Raji (cell line): ENCODE data around the gene NNMT.

Experiments
- POLR2A ChIP-seq: IDR thresholded peaks from 2 replicates; pipeline ENCODE4 v1.6.1; 2011; ENCODE audit warnings: low read depth, low read length, control low read depth; ENCODE audit not compliant: insufficient read depth

The NNMT gene

GRCh38 chr11:114304969-114305368, 8.8 kb downstream of the NNMT start:
- no peak for TF ChIP-seq POLR2A

GRCh38 chr11:114307524-114308203, 11.5 kb downstream of the NNMT start:
- no peak for TF ChIP-seq POLR2A

DNA sequence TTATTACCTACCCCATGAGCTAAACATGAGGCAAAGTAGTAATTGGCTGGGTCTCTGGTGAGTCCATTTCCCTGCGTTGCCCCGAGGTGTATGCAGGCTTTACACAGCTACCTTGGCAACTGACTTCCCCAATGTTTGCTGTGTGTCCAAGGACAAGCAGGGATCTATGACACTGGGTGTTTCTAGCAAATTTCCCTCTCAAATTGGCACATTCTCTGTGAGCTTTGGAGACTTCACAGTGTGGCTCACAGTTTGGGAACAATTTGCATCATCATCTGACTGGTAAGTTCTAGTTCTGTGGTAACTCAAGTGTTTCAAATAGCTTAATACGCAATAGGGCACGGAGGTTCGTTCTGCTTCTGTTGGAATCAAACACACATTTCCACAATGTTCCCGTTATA, 12.5 kb downstream of the NNMT start:
- TF ChIP-seq POLR2A: no peak

DNA sequence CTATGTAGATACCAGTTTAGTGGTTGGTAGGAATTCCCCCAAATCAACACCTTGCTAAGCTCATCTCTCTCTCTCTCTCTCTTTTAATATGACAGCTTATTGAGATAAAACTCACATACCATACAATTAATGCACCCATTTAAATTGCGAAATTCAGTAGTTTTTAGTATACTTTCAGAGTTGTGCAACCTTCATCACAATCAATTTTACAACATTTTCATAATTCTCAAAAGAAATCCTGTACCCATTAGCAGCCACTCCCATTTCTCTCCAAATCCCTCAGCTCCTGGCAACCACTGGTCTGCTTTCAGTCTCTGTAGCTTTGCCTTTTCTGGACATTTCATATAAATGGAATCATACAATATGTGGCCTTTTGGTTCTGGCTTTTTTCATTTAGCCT, 13.3 kb downstream of the NNMT start:
- TF ChIP-seq POLR2A: no peak

GRCh38 chr11:114310095-114310494, 13.9 kb downstream of the NNMT start:
- TF ChIP-seq POLR2A: no peak

DNA sequence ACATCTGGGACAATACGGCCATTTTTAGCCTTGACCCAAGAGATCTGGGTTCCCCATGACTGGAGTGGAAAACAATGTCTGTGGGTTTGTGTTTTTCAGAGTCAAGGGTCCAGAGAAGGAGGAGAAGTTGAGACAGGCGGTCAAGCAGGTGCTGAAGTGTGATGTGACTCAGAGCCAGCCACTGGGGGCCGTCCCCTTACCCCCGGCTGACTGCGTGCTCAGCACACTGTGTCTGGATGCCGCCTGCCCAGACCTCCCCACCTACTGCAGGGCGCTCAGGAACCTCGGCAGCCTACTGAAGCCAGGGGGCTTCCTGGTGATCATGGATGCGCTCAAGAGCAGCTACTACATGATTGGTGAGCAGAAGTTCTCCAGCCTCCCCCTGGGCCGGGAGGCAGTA, 15.7 kb downstream of the NNMT start:
- TF ChIP-seq POLR2A: no peak

DNA sequence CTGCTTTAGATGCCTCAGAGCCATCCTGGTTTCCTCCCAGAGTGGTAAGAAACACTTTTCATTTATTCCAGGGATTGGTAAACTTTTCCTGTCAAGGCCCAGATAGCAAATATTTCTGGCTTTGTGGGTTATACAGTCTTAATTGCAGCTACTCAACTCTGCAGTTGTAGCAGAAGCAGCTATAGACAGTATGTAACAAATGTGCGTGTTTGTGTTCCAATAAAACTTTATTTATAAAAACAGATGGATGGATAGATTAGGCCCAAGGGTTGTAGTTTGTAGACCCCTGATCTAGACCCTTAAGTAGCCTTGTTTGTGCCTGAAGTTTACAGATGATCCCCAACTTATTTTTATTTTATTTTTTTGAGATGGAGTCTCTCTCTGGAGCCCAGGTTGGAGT, 17.9 kb downstream of the NNMT start:
- TF ChIP-seq POLR2A: no peak

DNA sequence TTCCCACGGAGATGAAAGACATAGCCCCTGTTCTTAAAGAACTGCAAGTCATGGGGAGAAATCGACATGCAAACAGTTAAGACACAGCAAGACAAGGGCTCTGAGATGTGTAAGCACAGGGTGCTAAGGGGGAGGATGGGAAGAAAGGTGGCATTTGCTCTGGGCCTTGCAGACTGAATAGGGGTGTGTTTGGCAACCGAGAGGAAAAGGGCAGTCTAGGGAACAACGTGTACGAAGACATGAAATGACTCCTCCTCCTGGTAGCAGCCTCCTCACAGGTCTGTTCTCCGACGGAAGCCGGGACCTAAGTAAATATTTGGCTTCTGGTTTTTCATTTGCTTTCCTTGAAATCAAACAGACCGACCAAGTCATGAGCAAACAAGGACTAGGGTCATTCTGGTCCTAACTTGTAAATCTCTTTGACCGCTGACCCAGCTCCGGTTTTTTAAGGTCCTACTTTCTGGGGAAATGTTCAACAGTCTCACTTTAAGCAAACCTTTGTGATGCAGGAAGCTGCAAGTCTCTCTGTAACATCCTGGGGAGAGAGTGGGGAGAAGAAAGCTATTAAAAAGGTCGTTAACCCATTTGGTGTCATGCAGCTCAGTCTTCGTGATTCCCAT, 19.7 kb downstream of the NNMT start:
- TF ChIP-seq POLR2A: no peak

DNA sequence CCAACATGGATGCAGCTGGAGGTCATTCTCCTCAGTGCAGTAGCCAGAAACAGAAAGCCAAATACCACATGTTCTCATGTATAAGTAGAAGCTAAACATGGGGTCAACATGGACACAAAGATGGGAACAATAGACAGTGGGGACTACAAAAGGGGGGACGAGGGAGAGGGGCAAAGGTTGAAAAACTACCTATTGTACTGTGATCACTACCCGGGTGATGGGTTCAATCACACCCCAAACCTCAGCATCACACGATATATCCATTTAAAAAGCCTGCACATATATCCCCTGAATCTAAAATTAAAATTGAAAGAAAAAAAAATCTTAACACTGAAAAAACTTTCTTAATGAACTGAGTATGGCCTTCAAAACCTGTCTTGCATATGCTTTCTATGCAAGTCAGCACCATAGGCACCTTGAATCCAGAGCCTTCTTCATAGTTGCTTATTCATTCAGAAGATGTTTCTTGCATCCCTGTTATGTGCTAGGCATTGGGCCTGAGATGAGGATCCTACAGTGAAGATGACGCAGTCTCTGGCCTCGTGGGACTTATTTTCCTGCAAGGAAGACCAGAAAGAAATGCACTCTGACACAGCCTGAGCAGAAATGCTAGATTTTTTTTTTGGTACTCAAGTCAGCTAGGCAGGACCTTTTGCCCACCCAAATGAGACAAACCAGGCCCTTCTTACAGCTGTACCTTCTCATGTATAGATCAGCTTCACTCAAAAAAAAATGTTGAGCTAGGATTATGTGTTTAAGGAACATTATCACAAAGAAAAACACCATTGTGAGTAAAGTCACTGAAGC, 21.0 kb downstream of the NNMT start:
- no peak for TF ChIP-seq POLR2A

- no peak for TF ChIP-seq POLR2A
Observed at GRCh38 chr11:114317787-114318137, 21.6 kb downstream of the NNMT start.

GRCh38 chr11:114318361-114318760, 22.2 kb downstream of the NNMT start:
- no peak for TF ChIP-seq POLR2A

DNA sequence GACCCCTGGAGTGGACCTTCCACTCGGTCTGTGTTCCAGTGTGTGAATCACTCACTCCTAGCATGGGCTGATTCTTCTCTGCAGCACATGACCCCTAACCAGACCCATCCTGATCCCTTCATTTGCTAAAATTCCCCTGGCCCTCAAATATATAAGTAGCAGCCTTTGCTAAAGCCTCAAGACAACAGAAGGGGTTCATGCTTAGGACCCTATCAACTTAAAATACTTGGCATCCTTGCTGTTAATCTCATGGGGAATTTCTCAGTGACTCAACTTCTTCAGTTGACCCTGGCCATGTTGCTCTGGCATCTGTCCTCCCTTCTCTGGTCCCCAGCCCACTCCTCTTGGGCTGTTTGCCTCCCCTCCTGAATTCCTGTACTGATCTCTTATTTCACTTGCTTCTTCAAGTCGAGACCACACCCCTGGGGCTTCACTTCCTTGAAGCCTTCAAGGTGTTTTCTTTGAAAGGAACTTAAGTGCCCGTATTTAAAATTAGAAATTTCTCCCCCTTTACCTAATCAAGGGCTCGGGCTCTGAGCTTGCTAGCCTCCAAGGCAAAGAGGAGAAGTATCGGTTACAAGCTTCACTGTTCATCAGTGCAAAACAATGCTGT, 23.6 kb downstream of the NNMT start:
- TF ChIP-seq POLR2A: no peak

DNA sequence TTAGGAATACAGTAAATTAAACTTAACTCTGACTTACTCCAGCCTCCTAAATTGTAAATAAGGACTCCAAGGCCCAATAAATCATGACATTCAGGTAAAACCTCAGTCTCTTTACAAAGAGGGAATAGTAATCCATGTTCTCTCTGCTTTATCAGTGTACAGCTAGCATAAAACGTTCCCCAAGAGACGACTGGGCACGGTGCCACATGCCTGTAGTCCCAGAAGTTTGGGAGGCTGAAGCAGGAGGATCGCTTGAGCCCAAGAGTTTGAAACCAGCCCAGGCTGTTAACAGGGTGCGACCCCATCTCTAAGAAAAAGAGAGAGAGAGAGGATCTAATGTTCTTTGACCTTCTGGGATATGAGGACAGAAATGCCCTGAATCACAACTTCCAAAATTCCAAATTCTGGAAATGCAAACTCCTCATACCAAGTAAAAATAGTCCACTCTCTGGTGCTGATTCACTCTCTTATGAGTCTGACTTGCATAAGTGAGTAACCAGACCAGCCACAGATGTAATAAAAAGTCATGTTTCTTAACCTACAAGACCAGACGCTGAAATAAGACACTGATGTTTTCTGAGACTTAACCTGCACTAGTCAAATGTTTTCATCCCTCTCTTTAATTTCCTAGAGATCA, 25.5 kb downstream of the NNMT start:
- TF ChIP-seq POLR2A: no peak

DNA sequence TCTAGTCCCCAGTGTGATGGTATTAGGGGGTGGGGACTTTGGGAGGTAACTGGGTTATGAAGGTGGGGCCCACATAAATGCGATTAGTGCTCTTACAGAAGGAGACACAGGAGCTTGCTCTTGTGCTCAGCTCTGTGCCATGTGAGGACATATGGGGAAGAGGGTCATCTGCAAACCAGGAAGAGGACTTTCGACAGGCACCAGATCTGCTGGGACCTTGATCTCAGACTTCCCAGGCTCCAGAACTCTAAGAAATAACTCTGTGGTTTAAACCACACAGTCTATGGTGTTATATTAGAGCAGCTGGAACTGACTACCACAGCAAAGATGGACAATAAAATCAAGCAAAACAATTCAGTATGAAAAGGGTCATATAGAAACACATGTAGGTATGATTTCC, 26.7 kb downstream of the NNMT start:
- no peak for TF ChIP-seq POLR2A

DNA sequence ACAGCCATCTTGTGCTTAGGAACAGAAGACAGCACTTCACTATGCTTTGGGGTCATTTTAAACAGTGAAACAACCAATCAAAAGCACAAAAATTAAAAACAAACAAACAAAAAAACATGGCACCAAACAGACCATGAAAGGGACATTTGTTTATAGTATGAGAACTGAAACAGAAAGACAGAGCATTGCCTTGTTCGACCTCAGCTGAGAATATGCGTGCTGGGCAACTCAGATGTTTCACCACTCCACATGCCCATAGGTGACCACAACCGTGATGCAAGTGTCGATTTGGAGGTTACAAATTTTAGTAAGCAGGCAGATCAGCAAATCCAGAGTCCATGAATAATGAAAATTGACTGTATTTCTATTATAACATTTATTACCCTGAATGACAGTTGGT, 30.0 kb downstream of the NNMT start:
- TF ChIP-seq POLR2A: no peak
